ENCODE measurements around the gene SPATA45. TPM values are rescaled to one million over a fixed set of nuclear protein-coding genes. Genes with fewer than 3 reads are reported as not detected.

Gene SPATA45
- total and polyA plus RNA-seq, 2 of the 13 experiments (the other 11 are each of a cell fraction or from before 2014, with no cell fraction given), result 0.17 to 0.64 TPM

- TF ChIP-seq ZNF619 (CRISPR knock-in tag; IDR thresholded peaks at IDR 0.05) (no peak), TCF7 (IDR thresholded peaks at IDR 0.05; ENCODE audit: low read depth) (no peak), ZNF749 (CRISPR knock-in tag; IDR thresholded peaks at IDR 0.05; ENCODE audit: borderline replicate concordance) (peak; percentile 42; the same call in 1 of the 2 replicates), ONECUT2 (CRISPR knock-in tag; IDR thresholded peaks at IDR 0.05) (no peak; the same call in 1 of the 2 replicates), SMARCC2 (IDR thresholded peaks at IDR 0.05) (no peak), KDM4B (CRISPR knock-in tag; IDR thresholded peaks at IDR 0.05) (no peak), PREB (CRISPR knock-in tag; IDR thresholded peaks at IDR 0.05) (no peak), NPAS2 (CRISPR knock-in tag; IDR thresholded peaks at IDR 0.05; ENCODE audit: borderline replicate concordance) (no peak), MLLT10 (CRISPR knock-in tag; IDR thresholded peaks at IDR 0.05) (no peak), KDM2A (CRISPR knock-in tag; IDR thresholded peaks at IDR 0.05; ENCODE audit: borderline replicate concordance, low read depth) (no peak), NFE2L2 (IDR thresholded peaks at IDR 0.05; ENCODE audit: low read length) (no peak), ZNF24 (IDR thresholded peaks at IDR 0.05) (no peak), ARNTL (CRISPR knock-in tag; IDR thresholded peaks at IDR 0.05) (no peak), MYPOP (CRISPR knock-in tag; IDR thresholded peaks at IDR 0.05) (no peak), KDM1A (CRISPR knock-in tag; IDR thresholded peaks at IDR 0.05) (peak; percentile 6; the same call in 1 of the 2 replicates), ZKSCAN5 (CRISPR knock-in tag; IDR thresholded peaks at IDR 0.05) (0 out of 2 replicates have a peak, but pooled peaks have one; percentile 38), HOXD1 (CRISPR knock-in tag; IDR thresholded peaks at IDR 0.05) (no peak; the same call in 1 of the 2 replicates), SMARCE1 (IDR thresholded peaks at IDR 0.05; ENCODE audit: borderline replicate concordance) (no peak), ZBTB43 (CRISPR knock-in tag; conservative IDR thresholded peaks at IDR 0.05) (0 out of 2 replicates have a peak, but pooled peaks have one; percentile 26), ESRRA (CRISPR knock-in tag; IDR thresholded peaks at IDR 0.05; ENCODE audit: low read depth) (no peak), CBX2 (IDR thresholded peaks at IDR 0.05; ENCODE audit: low read depth, low read length) (no peak), CBX2 (CRISPR knock-in tag; IDR thresholded peaks at IDR 0.05; ENCODE audit: low read depth) (no peak), ZNF766 (CRISPR knock-in tag; IDR thresholded peaks at IDR 0.05; ENCODE audit: borderline replicate concordance) (no peak), ZNF710 (CRISPR knock-in tag; IDR thresholded peaks at IDR 0.05; ENCODE audit: borderline replicate concordance) (no peak), AGO1 (IDR thresholded peaks at IDR 0.05; ENCODE audit: low read depth, low read length, poor library complexity, severe bottlenecking) (peak; percentile 42), RFX5 (IDR thresholded peaks at IDR 0.05; ENCODE audit: low read depth, low read length) (no peak), MTF2 (CRISPR knock-in tag; IDR thresholded peaks at IDR 0.05; ENCODE audit: borderline replicate concordance) (no peak)
These were observed 11.2 kb upstream of the SPATA45 start (continued) for GRCh38 chr1:212858461-212859265.

Data from HepG2 (cell line).